ENCODE data around the gene SYAP1. TPM values are rescaled to one million over a fixed set of nuclear protein-coding genes. Genes with fewer than 3 reads are reported as not detected.

SYAP1 gene
- total RNA-seq, 4 donors from 2014 or later, result 14.9 to 31.2 (median 19.3) TPM

GRCh38 chrX:16739574-16739973, 20.2 kb downstream of the SYAP1 start:
- H3K9me3 ChIP-seq, result no peaks in the 10 kb centered on the region
- no peaks in the 10 kb centered on the region for H3K27me3 ChIP-seq
- no peak overlapping the region for H3K4me3 ChIP-seq
- TF ChIP-seq, protein P1, sequence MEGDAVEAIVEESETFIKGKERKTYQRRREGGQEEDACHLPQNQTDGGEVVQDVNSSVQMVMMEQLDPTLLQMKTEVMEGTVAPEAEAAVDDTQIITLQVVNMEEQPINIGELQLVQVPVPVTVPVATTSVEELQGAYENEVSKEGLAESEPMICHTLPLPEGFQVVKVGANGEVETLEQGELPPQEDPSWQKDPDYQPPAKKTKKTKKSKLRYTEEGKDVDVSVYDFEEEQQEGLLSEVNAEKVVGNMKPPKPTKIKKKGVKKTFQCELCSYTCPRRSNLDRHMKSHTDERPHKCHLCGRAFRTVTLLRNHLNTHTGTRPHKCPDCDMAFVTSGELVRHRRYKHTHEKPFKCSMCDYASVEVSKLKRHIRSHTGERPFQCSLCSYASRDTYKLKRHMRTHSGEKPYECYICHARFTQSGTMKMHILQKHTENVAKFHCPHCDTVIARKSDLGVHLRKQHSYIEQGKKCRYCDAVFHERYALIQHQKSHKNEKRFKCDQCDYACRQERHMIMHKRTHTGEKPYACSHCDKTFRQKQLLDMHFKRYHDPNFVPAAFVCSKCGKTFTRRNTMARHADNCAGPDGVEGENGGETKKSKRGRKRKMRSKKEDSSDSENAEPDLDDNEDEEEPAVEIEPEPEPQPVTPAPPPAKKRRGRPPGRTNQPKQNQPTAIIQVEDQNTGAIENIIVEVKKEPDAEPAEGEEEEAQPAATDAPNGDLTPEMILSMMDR (IDR thresholded peaks at IDR 0.05), result no peak
- no peak for TF ChIP-seq POLR2A (IDR thresholded peaks at IDR 0.05)
- intact Hi-C loops (cut with DNase I; ENCODE audit: low total_unique reads), result no loop called here
- no peaks in the 10 kb centered on the region for H3K36me3 ChIP-seq
- DNase-seq, result no peak
- H3K27ac ChIP-seq, result no peak overlapping the region
- no peaks in the 10 kb centered on the region for H3K4me1 ChIP-seq

DNA sequence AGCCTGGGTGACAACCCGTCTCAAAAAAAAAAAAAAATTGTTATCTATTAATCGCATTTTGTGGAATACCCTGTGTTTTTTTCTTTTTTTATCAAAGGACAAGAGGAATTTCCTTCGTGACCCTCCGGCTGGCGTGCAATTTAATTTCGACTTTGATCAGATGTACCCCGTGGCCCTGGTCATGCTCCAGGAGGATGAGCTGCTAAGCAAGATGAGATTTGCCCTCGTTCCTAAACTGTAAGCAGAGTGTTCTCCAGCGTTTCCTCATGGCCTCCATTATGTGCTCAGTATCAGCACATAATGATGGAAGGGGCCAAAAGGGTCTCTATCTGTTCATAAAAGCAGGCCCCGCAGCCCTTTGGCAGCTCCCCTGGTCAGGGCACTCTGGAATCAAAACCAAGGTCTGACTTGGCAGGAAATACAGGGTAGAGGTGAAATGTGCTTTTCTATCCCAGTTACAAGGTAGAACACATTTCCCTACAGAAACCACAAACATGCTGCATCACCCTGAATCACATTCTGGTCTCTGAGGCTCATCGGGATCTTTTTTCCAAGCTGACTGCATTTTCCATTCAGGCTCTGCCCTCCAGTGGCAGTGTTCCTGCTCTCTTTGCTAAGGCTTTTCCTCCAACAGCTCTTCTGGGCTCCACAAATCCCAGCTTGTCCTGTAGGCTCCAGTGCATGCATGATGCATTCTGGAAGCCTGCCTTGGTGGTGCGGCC, 24.4 kb downstream of the SYAP1 start:
- Histone ChIP-seq H3K27me3 (no peaks in the 10 kb centered on the region), H3K27ac (no peak overlapping the region), H3K36me3 (no peaks in the 10 kb centered on the region), H3K9me3 (no peaks in the 10 kb centered on the region), H3K4me3 (no peak overlapping the region), H3K4me1 (no peaks in the 10 kb centered on the region)
- intact Hi-C loops (cut with DNase I; ENCODE audit: low total_unique reads), result no loop called here
- DNase-seq, result no peak
- TF ChIP-seq POLR2A (IDR thresholded peaks at IDR 0.05), result no peak
- TF ChIP-seq, protein P1 (IDR thresholded peaks at IDR 0.05), result no peak

DNA sequence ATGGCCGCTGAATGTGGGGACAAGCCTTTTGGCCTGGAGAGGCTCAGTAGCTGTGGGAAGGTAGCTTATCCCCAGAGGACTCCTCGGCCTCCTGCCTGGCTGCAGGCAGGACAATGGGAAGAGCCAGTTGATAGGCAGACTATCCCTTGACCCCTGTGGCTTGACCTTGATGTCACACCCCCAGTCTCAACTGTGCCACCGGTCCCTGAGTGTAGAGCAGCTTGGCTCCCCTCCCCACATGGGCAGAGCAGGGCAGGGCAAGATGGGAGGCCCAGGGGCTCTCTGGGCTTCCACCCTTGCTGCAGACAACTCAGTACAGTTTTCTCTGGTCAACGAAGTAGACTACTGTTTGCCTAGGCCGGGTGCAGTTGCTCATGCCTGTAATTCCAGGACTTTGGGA, 25.7 kb downstream of the SYAP1 start:
- TF ChIP-seq, protein P1 (IDR thresholded peaks at IDR 0.05), result no peak
- TF ChIP-seq POLR2A (IDR thresholded peaks at IDR 0.05), result no peak
- no peak overlapping the region for H3K4me3 ChIP-seq
- H3K36me3 ChIP-seq, result no peaks in the 10 kb centered on the region
- no peaks in the 10 kb centered on the region for H3K4me1 ChIP-seq
- no peak for DNase-seq
- H3K27ac ChIP-seq, result no peak overlapping the region
- H3K27me3 ChIP-seq, result no peaks in the 10 kb centered on the region
- intact Hi-C loops (cut with DNase I; ENCODE audit: low total_unique reads), result no loop called here
- H3K9me3 ChIP-seq, result no peaks in the 10 kb centered on the region

DNA sequence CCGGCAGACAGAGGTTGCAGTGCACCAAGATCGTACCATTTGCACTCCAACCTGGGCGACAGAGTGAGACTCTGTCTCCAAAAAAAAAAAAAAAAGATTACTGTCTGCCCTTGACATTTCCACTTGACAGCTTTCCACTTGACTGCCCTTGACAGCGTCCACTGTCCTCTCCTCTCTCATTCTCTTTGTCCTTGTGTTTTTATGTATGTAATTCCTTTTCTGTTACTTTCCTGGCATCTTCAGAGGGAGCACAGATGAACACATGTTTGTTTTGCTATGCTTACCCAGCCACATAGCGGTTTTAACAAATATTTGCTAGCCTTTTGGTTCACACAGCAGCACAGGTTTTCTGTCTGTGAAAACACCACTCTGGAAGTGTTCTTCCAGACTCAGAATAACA, 26.2 kb downstream of the SYAP1 start:
- intact Hi-C loops (cut with DNase I; ENCODE audit: low total_unique reads), result no loop called here
- no peaks in the 10 kb centered on the region for H3K4me1 ChIP-seq
- no peak for TF ChIP-seq POLR2A (IDR thresholded peaks at IDR 0.05)
- TF ChIP-seq, protein P1 (IDR thresholded peaks at IDR 0.05), result no peak
- H3K4me3 ChIP-seq, result no peak overlapping the region
- DNase-seq, result no peak
- no peak overlapping the region for H3K27ac ChIP-seq
- H3K9me3 ChIP-seq, result no peaks in the 10 kb centered on the region
- H3K27me3 ChIP-seq, result no peaks in the 10 kb centered on the region
- H3K36me3 ChIP-seq, result no peaks in the 10 kb centered on the region

DNA sequence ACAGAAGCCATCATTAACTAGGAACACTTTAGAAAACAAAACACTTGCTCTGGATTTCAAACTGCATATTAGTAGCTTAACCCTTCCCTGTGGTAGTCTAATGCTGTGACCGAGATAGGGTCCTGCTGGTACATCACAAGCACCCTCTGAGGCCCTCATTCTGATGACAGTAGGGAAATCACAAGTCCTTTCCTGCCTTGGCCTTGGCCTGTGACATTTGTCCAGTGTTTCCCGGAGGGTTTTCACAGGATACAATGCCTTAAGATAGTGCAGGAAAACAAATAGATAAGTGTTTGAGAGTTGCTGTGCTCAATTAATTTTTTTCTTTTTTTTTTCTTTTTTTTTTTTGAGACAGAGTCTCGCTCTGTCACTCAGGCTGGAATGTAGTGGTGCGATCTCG, 29.0 kb downstream of the SYAP1 start:
- no peaks in the 10 kb centered on the region for H3K4me1 ChIP-seq
- intact Hi-C loops (cut with DNase I; ENCODE audit: low total_unique reads), result no loop called here
- H3K36me3 ChIP-seq, result no peaks in the 10 kb centered on the region
- no peak overlapping the region for H3K4me3 ChIP-seq
- no peak overlapping the region for H3K27ac ChIP-seq
- DNase-seq, result no peak
- no peaks in the 10 kb centered on the region for H3K9me3 ChIP-seq
- no peak for TF ChIP-seq POLR2A (IDR thresholded peaks at IDR 0.05)
- TF ChIP-seq, protein P1 (IDR thresholded peaks at IDR 0.05), result no peak
- no peaks in the 10 kb centered on the region for H3K27me3 ChIP-seq

All from uterus (tissue), 4 donors.